ENCODE results near the gene AHCTF1. TPM values are rescaled to one million over a fixed set of nuclear protein-coding genes. Genes with fewer than 3 reads are reported as not detected.
A peak's percentile ranks its signal among the peaks of the same experiment; 100 is the strongest.

AHCTF1 gene
- total and polyA plus RNA-seq, 2 of the 8 experiments (the other 6 are each of a cell fraction or from before 2014, with no cell fraction given): 7.9 to 44.5 TPM

GRCh38 chr1:246811985-246812384 is 119.8 kb downstream of the AHCTF1 start:
- no peak for FAIRE-seq
- TF ChIP-seq, protein P1, sequence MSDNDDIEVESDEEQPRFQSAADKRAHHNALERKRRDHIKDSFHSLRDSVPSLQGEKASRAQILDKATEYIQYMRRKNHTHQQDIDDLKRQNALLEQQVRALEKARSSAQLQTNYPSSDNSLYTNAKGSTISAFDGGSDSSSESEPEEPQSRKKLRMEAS (IDR thresholded peaks at IDR 0.05): no peak
- TF ChIP-seq BCL11A (IDR thresholded peaks at IDR 0.05; ENCODE audit: low read depth in 2 of 2, low read length in 2 of 2): no peak
- no peak for TF ChIP-seq JUND (IDR thresholded peaks at IDR 0.05; ENCODE audit: low read length)
- TF ChIP-seq CREB1 (IDR thresholded peaks at IDR 0.05): no peak
- TF ChIP-seq KDM5A (IDR thresholded peaks at IDR 0.05; ENCODE audit: low read length): no peak
- TF ChIP-seq E2F6 (IDR thresholded peaks at IDR 0.05): no peak
- no peak for TF ChIP-seq SRF (IDR thresholded peaks at IDR 0.05; ENCODE audit: low read depth, low read length)
- TF ChIP-seq HDAC2 (IDR thresholded peaks at IDR 0.05; ENCODE audit: borderline replicate concordance in 1 of 2, low read depth in 2 of 2, low read length in 2 of 2): no peak
- TF ChIP-seq GABPA (IDR thresholded peaks at IDR 0.05; ENCODE audit: borderline replicate concordance, insufficient read depth, low read length): no peak
- TF ChIP-seq RXRA (IDR thresholded peaks at IDR 0.05; ENCODE audit: insufficient read depth, low read depth, low read length): no peak
- no peak for TF ChIP-seq POLR2A (IDR thresholded peaks at IDR 0.05; ENCODE audit: control extremely low read depth in 1 of 2, low read depth in 2 of 2, low read length in 2 of 2)
- no peak for TF ChIP-seq PHF8 (conservative IDR thresholded peaks at IDR 0.05; ENCODE audit: low read depth, low read length)
- TF ChIP-seq JUN (IDR thresholded peaks at IDR 0.05; ENCODE audit: low read depth, low read length): no peak

More at GRCh38 chr1:246811985-246812384, 119.8 kb downstream of the AHCTF1 start:
- 95% methylated on average over 3 of the region's 3 CpGs; no CpG with 5 or more reads in 1 of the 2 experiments for WGBS, 2 experiments (ENCODE audit: extremely low coverage in 1 of 2, insufficient coverage in 1 of 2, insufficient read length in 1 of 2, insufficient replicate concordance in 2 of 2, low coverage in 1 of 2, low lambda C conversion rate in 2 of 2, missing lambda C conversion rate in 1 of 2)
- Histone ChIP-seq H4K91ac (replicated peaks; ENCODE audit: insufficient read length, low read length) (peak overlapping the region; percentile 29), H3K23ac (ENCODE audit: insufficient read length) (no peak overlapping the region), H3K79me1 (ENCODE audit: low read depth, low read length) (no peaks in the 10 kb centered on the region), H4K20me1 (replicated peaks in 1 of 2; ENCODE audit: control insufficient read depth in 1 of 2, insufficient read depth in 2 of 2, low read length in 2 of 2) (no peaks in the 10 kb centered on the region), H3K4ac (replicated peaks; ENCODE audit: insufficient read length, low read depth, low read length) (no peak overlapping the region), H3K4me3 (ENCODE audit: extremely low read depth in 1 of 4, insufficient read depth in 2 of 4, low read depth in 3 of 4, low read length in 4 of 4) (no peak overlapping the region), H2BK20ac (ENCODE audit: low read length) (no peak overlapping the region; the same call in 1 of the 2 replicates), H3K4me1 (replicated peaks in 1 of 4; ENCODE audit: control insufficient read depth in 3 of 4, insufficient read depth in 4 of 4, low read length in 3 of 4) (peaks cover 4 to 10% (median 7%) of the 10 kb centered on the region in 4 experiments), H4K8ac (ENCODE audit: extremely low read depth, insufficient read depth, low read length) (no peak overlapping the region), H3K79me2 (ENCODE audit: control insufficient read depth in 1 of 2, insufficient read depth in 2 of 2, low read length in 2 of 2) (no peaks in the 10 kb centered on the region), H3K36me3 (ENCODE audit: control insufficient read depth in 2 of 4, insufficient read depth in 4 of 4, low read length in 3 of 4) (no peaks in the 10 kb centered on the region), H3K4me2 (ENCODE audit: insufficient read depth in 1 of 2, low read depth in 2 of 2, low read length in 2 of 2) (no peak overlapping the region), H3K18ac (ENCODE audit: extremely low read depth, low read length) (peak overlapping the region; percentile 51; the same call in 1 of the 2 replicates), H2BK5ac (ENCODE audit: low read depth, low read length) (peak overlapping the region; percentile 85; the same call in 1 of the 2 replicates), H2BK120ac (replicated peaks; ENCODE audit: low read depth, low read length) (no peak overlapping the region), H3K27me3 (replicated peaks in 1 of 4; ENCODE audit: control insufficient read depth in 3 of 4, extremely low read depth in 1 of 4, insufficient read depth in 3 of 4, low read length in 3 of 4) (no peaks in the 10 kb centered on the region), H2BK12ac (ENCODE audit: low read depth, low read length) (peak overlapping the region; percentile 86; the same call in 1 of the 2 replicates), H2AK5ac (ENCODE audit: low read depth, low read length) (peak overlapping the region; percentile 46; the same call in 1 of the 2 replicates), H3K23me2 (ENCODE audit: low read depth, low read length) (no peaks in the 10 kb centered on the region; the same call in 1 of the 2 replicates), H3K27ac (ENCODE audit: low read depth, low read length) (no peak overlapping the region), H3K14ac (ENCODE audit: insufficient read length) (no peak overlapping the region), H3K9me3 (ENCODE audit: insufficient read depth in 2 of 2, low read depth in 1 of 2, low read length in 1 of 2) (no peaks in the 10 kb centered on the region), H2AFZ (ENCODE audit: low read length) (no peak overlapping the region), H3K56ac (replicated peaks; ENCODE audit: insufficient read length, low read depth, low read length) (no peak overlapping the region), H4K5ac (ENCODE audit: insufficient read length, low read depth, low read length) (no peak overlapping the region), H3K9ac (replicated peaks in 1 of 4; ENCODE audit: extremely low read depth in 1 of 4, low read depth in 3 of 4, low read length in 3 of 4) (no peak overlapping the region), H2BK15ac (ENCODE audit: low read length) (no peak overlapping the region)
- ChIA-PET POLR2A (ENCODE audit: partially characterized antibody) (interaction anchor here (1.2 kb wide), 1 partner anchor 9 kb away, joined by 4 read pairs; no protein-coding TSS in a partner anchor), CTCF (ENCODE audit: partially characterized antibody) (interaction anchor here (1.0 to 1.1 kb wide), 2 partner anchors 18 to 116 kb away, joined by 3 read pairs; no protein-coding TSS in a partner anchor)
- DNase-seq (ENCODE audit: low read depth in 1 of 2, low spot score in 2 of 2): no peak
